Tibial artery (tissue), 4 donors: ENCODE data around the gene IL1RN.

Experiments
- DNase-seq, 2 donors: peaks; one replicate each; pipeline ENCODE4 v3.0.0-alpha.2; 2019
- H3K27ac ChIP-seq, 2 donors: fragments of 200-600 bp; sonication (generic) in 1 of 2; 1 replicate in 1 of 2; 2 replicates in 1 of 2; pipeline ENCODE4 v1.5.1; 2018 to 2019; ENCODE audit warnings: mild to moderate bottlenecking in 1 of 2
- H3K27me3 ChIP-seq, 2 donors: fragments of 200-600 bp; sonication (generic) in 1 of 2; one replicate each; pipeline versions ENCODE4 v1.5.1 to v1.6.0; 2016 to 2019
- H3K36me3 ChIP-seq, 3 donors: fragments of 200-600 bp; sonication (generic) in 2 of 3; one replicate each; pipeline ENCODE4 v1.5.1; 2016 to 2019; ENCODE audit warnings: mild to moderate bottlenecking in 2 of 3
- H3K4me1 ChIP-seq, 4 donors: fragments of 200-600 bp; sonication (generic) in 2 of 4; 1 replicate in 3 of 4; 2 replicates in 1 of 4; pipeline ENCODE4 v1.5.1; 2016 to 2019
- H3K4me3 ChIP-seq, 2 donors: fragments of 200-600 bp; sonication (generic) in 1 of 2; 1 replicate in 1 of 2; 2 replicates in 1 of 2; pipeline ENCODE4 v1.5.1; 2018 to 2019; ENCODE audit warnings: mild to moderate bottlenecking in 2 of 2
- H3K9me3 ChIP-seq, 3 donors: fragments of 200-600 bp; sonication (generic) in 1 of 3; one replicate each; pipeline ENCODE4 v1.5.1; 2016 to 2019
- CTCF ChIP-seq, 2 experiments: fragments of 200-600 bp in 1 of 2; fragments of 450-650 bp in 1 of 2; IDR thresholded peaks; one replicate each; pipeline ENCODE4 v1.5.1; 2017 to 2019; ENCODE audit warnings: antibody characterized with exemption in 2 of 2, mild to moderate bottlenecking in 1 of 2, moderate library complexity in 1 of 2
- intact Hi-C: fragments of 100-400 bp; cut with DNase I; formaldehyde crosslinking; loops from one replicate; pipeline ENCODE4 v1.15.0; 2023; ENCODE audit warnings: low total_unique reads

IL1RN gene

DNA sequence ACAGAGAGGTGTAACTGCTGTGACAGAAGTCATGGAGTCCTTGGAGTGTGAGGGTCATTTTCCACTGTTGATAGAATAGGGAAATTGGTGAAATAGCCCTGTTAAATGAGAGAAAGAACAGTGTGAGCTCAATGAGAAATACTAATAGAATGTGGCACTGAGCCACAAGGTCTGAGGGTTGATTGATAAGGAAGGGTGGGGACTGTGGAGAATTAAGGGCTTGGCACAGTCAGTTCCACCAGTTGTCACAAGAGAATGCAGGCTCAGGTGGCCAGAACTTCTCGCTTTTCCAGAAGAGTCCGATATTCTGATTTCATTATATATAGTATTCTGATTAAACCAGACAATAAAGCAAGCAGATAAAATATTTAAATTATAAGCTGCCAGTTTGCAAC lies 9.1 kb upstream of the IL1RN start:
- DNase-seq = no peak
- Histone ChIP-seq H3K27me3 (peaks cover 0 to 3% of the 10 kb centered on the region in 2 donors), H3K4me1 (no peaks in the 10 kb centered on the region), H3K27ac (no peak overlapping the region), H3K4me3 (no peak overlapping the region), H3K9me3 (no peaks in the 10 kb centered on the region), H3K36me3 (no peaks in the 10 kb centered on the region)
- intact Hi-C loops = no loop called here
- no peak for TF ChIP-seq CTCF (IDR thresholded peaks at IDR 0.05)

DNA sequence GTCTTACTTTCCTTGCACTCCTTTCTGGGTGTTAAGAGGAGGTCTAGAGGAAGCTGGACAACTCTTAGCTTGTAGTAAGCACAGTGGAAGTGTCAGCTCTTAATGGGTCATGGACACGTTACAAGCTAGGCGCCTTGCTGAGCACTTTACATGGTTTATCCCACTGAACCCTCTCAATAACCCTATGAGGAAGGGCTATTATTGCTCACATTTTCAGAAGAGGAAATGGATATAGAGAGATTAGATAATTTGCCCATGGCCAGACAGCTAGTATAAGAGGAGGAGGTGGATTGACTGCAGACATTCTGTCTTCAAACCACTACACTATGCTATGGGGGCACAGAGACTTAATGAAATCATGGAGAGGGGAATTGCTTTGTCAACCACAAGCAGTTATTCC lies 8.3 kb upstream of the IL1RN start:
- DNase-seq = no peak
- no peak for TF ChIP-seq CTCF (IDR thresholded peaks at IDR 0.05)
- H3K27ac ChIP-seq = no peak overlapping the region
- no peaks in the 10 kb centered on the region for H3K4me1 ChIP-seq
- H3K4me3 ChIP-seq = no peak overlapping the region
- H3K36me3 ChIP-seq = no peaks in the 10 kb centered on the region
- intact Hi-C loops = no loop called here
- H3K9me3 ChIP-seq = no peaks in the 10 kb centered on the region
- peaks cover 0 to 3% of the 10 kb centered on the region in 2 donors for H3K27me3 ChIP-seq

DNA sequence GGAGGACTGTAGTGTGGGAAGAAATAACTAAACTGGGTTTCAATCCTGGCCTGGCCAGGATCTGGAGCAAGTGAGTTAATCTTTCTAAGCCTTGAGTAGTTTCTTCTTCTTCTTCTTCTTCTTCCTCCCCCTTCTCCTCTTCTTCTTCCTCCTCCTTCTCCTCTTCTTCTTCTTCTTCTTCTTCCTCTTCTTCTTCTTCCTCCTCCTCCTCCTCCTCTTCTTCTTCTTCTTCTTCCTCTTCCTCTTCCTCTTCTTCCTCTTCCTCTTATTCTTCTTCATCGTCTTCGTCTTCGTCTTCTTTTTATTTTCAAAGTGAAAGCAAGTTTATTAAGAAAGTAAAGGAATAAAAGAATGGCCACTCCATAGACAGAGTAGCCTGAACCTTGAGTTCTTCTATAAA lies 6.5 kb upstream of the IL1RN start:
- no peak overlapping the region for H3K27ac ChIP-seq
- H3K4me1 ChIP-seq = no peaks in the 10 kb centered on the region
- no peaks in the 10 kb centered on the region for H3K27me3 ChIP-seq
- no peaks in the 10 kb centered on the region for H3K9me3 ChIP-seq
- H3K4me3 ChIP-seq = no peak overlapping the region
- no peaks in the 10 kb centered on the region for H3K36me3 ChIP-seq
- DNase-seq = no peak
- intact Hi-C loops = no loop called here
- TF ChIP-seq CTCF (IDR thresholded peaks at IDR 0.05) = no peak

- intact Hi-C loops = no loop called here
- no peak overlapping the region for H3K27ac ChIP-seq
- TF ChIP-seq CTCF (IDR thresholded peaks at IDR 0.05) = no peak
- DNase-seq = no peak
- H3K9me3 ChIP-seq = no peaks in the 10 kb centered on the region
- no peaks in the 10 kb centered on the region for H3K27me3 ChIP-seq
- no peaks in the 10 kb centered on the region for H3K4me1 ChIP-seq
- H3K4me3 ChIP-seq = no peak overlapping the region
- no peaks in the 10 kb centered on the region for H3K36me3 ChIP-seq
These were observed 5.0 kb upstream of the IL1RN start for GRCh38 chr2:113122364-113122763.

- intact Hi-C loops = no loop called here
- H3K27ac ChIP-seq = no peak overlapping the region
- no peaks in the 10 kb centered on the region for H3K4me1 ChIP-seq
- H3K9me3 ChIP-seq = no peaks in the 10 kb centered on the region
- no peak overlapping the region for H3K4me3 ChIP-seq
- TF ChIP-seq CTCF (IDR thresholded peaks at IDR 0.05) = no peak
- no peaks in the 10 kb centered on the region for H3K27me3 ChIP-seq
- H3K36me3 ChIP-seq = no peaks in the 10 kb centered on the region
- no peak for DNase-seq
These were observed 3.7 kb upstream of the IL1RN start for GRCh38 chr2:113123726-113124125.
